Measurements from ENCODE around the gene TM4SF4. TPM values are rescaled to one million over a fixed set of nuclear protein-coding genes. Genes with fewer than 3 reads are reported as not detected.

TM4SF4 gene
- total and polyA plus RNA-seq, 2 experiments from 2014 or later, result 0.46 TPM; not detected in 1

- Histone ChIP-seq H3K4me1 (ENCODE audit: low read depth) (peaks cover 5% of the 10 kb centered on the region), H3K36me3 (no peaks in the 10 kb centered on the region), H3K27ac (no peak overlapping the region), H3K9me3 (ENCODE audit: low read depth) (no peaks in the 10 kb centered on the region), H3K4me3 (no peak overlapping the region), H3K27me3 (no peaks in the 10 kb centered on the region)
- no peak for DNase-seq (ENCODE audit: low read depth in 1 of 2, low spot score in 1 of 2)
- TF ChIP-seq CTCF (IDR thresholded peaks at IDR 0.05; ENCODE audit: low read depth, low read length), result no peak
Measured at GRCh38 chr3:149475451-149476060, 1.1 kb downstream of the TM4SF4 start.

- Histone ChIP-seq H3K36me3 (no peaks in the 10 kb centered on the region), H3K4me1 (ENCODE audit: low read depth) (peaks cover 5% of the 10 kb centered on the region), H3K27ac (no peak overlapping the region), H3K27me3 (no peaks in the 10 kb centered on the region), H3K4me3 (no peak overlapping the region), H3K9me3 (ENCODE audit: low read depth) (no peaks in the 10 kb centered on the region)
- no peak for TF ChIP-seq CTCF (IDR thresholded peaks at IDR 0.05; ENCODE audit: low read depth, low read length)
- DNase-seq (ENCODE audit: low read depth in 1 of 2, low spot score in 1 of 2), result no peak
Measured at GRCh38 chr3:149476225-149476624, 1.7 kb downstream of the TM4SF4 start.

GRCh38 chr3:149479621-149480325 is 5.3 kb downstream of the TM4SF4 start:
- no peak for TF ChIP-seq CTCF (IDR thresholded peaks at IDR 0.05; ENCODE audit: low read depth, low read length)
- DNase-seq (ENCODE audit: low read depth in 1 of 2, low spot score in 1 of 2), result peak in 1 of 2 donors; percentile 72
- H3K27ac ChIP-seq, result no peak overlapping the region

DNA sequence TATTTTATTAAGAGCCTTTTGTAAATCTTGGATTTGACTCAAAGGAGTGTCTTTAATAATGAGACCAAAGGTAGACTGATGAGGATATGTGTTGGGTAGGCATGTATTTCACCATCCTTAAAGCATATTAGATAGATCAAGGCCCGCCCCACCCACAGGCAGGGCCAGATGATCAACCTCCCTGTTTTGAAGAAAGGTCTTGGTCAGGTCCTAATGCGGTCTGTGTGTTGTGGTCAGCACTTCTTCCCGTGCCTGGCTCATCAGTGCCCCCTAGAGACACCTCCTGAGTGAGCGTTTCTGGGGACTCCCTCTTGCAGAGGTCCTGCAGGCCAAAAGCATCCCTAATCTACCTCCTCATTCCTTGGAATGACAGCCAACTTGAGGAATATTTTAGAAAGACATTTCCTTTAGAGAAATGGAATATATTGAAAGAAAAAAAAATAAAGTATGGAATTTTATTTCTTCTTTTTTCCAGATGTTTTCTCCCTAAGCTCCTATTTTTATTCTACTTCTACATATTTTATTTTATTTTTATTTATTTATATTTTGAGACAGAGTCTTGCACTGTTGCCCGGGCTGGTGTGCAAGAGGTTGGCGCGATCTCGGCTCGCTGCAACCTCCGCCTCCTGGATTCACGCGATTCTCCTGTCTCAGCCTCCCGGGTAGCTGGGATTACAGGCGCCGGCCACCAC is 6.0 kb downstream of the TM4SF4 start:
- Histone ChIP-seq H3K27ac (no peak overlapping the region), H3K4me3 (no peak overlapping the region), H3K4me1 (ENCODE audit: low read depth) (no peaks in the 10 kb centered on the region), H3K9me3 (ENCODE audit: low read depth) (no peaks in the 10 kb centered on the region), H3K36me3 (no peaks in the 10 kb centered on the region), H3K27me3 (no peaks in the 10 kb centered on the region)
- DNase-seq (ENCODE audit: low read depth in 1 of 2, low spot score in 1 of 2), result peak; percentile 75 to 94
- TF ChIP-seq CTCF (IDR thresholded peaks at IDR 0.05; ENCODE audit: low read depth, low read length), result peak; percentile 96

More at GRCh38 chr3:149479621-149480325, 5.3 kb downstream of the TM4SF4 start:
- H3K36me3 ChIP-seq, result no peaks in the 10 kb centered on the region
- H3K9me3 ChIP-seq (ENCODE audit: low read depth), result no peaks in the 10 kb centered on the region
- no peaks in the 10 kb centered on the region for H3K27me3 ChIP-seq
- no peak overlapping the region for H3K4me3 ChIP-seq
- H3K4me1 ChIP-seq (ENCODE audit: low read depth), result no peaks in the 10 kb centered on the region

DNA sequence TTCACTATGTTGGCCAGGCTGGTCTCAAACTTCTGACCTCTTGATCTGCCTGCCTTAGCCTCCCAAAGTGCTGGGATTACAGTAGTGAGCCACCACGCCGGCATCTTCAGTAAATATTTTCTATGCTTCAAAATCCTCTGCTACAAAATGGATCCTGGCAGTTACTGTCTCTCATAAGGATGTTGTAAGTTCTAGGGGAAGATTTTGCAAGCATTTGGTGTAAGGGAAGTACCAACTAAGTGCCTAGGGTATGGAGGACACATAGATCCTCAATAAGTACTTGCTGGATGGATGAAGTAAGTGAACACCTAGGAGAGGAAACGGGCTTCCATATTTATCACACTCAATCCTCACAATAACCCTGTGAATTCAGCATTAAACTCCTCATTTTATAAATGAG is 6.6 kb downstream of the TM4SF4 start:
- Histone ChIP-seq H3K27ac (no peak overlapping the region), H3K27me3 (no peaks in the 10 kb centered on the region), H3K4me3 (no peak overlapping the region), H3K36me3 (no peaks in the 10 kb centered on the region), H3K4me1 (ENCODE audit: low read depth) (no peaks in the 10 kb centered on the region), H3K9me3 (ENCODE audit: low read depth) (no peaks in the 10 kb centered on the region)
- TF ChIP-seq CTCF (IDR thresholded peaks at IDR 0.05; ENCODE audit: low read depth, low read length), result no peak
- no peak for DNase-seq (ENCODE audit: low read depth in 1 of 2, low spot score in 1 of 2)

Data from cardiac muscle cell (in vitro differentiated cells and primary cell).